WI38 (cell line): Measurements from ENCODE around the gene DLX4.

Experiments
- H3K4me3 ChIP-seq: 2 replicates; pipeline ENCODE4 v1.5.1; 2011; ENCODE audit warnings: low read depth, mild to moderate bottlenecking, control low read depth, low read length
- CTCF ChIP-seq: IDR thresholded peaks from 2 replicates; pipeline ENCODE4 v1.5.1; 2012; ENCODE audit warnings: low read depth, mild to moderate bottlenecking, control low read depth, low read length

Gene DLX4, protein sequence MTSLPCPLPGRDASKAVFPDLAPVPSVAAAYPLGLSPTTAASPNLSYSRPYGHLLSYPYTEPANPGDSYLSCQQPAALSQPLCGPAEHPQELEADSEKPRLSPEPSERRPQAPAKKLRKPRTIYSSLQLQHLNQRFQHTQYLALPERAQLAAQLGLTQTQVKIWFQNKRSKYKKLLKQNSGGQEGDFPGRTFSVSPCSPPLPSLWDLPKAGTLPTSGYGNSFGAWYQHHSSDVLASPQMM

DNA sequence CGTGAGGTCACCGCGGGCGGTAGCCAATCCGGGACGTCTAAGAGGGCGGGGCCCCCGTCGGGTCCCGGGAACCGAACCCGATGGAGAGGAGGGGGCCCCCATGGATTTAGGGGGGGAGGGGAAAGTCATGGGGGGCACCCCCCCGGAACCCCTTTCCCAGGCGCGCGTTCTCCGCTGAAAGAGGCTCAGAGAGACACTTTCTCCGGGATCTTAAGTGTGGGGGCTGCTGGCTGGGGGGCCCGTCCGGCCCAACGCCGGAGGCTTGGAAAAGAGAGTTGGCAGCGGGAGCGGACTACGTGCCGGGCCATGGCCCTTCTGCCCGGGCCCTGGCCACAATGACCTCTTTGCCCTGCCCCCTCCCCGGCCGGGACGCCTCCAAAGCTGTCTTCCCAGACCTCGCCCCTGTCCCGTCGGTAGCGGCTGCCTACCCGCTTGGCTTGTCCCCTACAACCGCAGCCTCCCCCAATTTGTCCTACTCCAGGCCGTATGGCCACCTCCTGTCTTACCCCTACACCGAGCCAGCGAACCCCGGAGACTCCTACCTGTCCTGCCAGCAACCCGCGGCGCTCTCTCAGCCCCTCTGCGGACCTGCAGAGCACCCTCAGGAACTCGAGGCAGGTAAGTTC, at the start of gene DLX4:
TSS of gene DLX4 (plus strand) at position 57 of the 626 bp plus-strand sequence. CDS start at position 336, 279 bp downstream.
- no peak for TF ChIP-seq CTCF
- H3K4me3 ChIP-seq: peak within 1 kb of the TSS; percentile 44

DNA sequence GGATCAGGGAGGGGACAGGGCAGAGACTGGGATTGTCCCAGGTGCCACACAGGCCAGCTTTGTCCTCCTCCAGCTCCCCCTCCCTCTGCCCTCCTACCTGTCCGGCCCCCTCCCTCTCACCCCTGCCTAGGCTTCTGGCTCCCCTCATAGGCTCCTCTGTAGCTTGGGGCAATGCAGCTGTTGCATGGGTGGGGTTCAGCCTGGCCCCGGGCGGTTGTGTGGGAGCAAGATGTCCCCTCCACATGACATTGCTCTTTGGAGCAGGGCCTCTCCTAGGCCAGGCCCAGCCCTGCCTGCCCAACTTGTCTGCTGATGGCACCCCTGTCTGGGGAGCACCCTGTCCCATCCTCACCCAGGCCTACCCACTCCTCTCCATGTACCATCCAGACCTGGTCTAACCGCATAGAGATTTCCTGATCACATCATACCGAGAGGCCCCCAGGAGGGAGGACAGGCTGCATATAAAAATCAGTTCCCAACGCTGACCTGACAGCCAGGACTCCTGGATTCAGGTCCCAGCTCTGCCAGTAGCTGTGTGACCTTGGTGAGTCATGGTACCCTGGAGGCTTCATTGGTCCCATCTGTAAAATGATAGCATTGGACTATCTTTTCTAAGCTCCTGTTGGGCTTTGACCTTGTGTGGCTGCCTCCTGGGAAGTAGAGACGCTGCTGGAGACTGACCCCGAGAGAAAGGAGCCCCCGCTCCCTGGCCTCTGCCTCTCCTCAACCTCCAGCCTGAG, 48.8 kb upstream of the DLX4 start:
- no peak overlapping the region for H3K4me3 ChIP-seq
- TF ChIP-seq CTCF: no peak

DNA sequence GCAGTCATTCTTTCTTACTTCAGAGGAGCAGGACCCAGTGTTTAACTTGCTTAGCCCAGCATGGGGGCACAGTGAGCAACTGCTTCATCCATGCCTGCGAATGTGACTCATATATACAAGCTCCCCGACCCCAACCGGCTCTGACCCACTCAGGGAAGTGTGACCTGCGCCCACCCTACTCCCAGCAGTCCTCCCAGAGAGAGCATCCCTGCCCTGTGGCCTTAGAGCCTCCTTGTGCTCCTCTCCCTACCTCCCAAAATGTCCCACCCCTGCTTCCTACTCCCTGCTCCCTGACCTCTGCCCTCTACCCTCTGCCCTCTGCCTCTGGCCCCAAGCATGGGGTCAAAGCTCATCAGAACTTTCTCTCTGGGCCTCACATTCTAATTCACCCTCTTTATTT, 46.9 kb upstream of the DLX4 start:
- TF ChIP-seq CTCF: no peak
- H3K4me3 ChIP-seq: no peak overlapping the region

DNA sequence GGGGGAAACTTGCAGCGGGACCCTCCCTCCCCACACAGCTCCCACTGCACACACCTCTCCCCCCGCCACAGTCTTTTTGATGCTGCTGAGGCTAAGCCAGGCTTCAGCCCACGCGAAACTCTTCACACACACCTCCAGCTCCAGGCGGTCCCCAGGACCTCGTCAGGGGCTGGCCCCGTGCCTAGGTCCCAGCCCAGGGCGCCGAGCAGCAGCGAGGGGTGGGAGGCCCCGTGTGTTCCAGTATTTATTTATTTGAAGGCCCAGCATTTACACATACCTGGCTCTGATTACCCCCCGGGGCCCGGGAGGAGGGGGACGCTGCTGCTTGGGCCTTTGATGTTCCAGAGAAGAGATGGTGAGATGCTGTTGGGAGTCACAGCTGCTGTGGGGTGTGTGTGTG, 44.9 kb upstream of the DLX4 start:
- no peak overlapping the region for H3K4me3 ChIP-seq
- TF ChIP-seq CTCF: no peak

GRCh38 chr17:49924589-49924988, 44.4 kb upstream of the DLX4 start:
- TF ChIP-seq CTCF: no peak
- no peak overlapping the region for H3K4me3 ChIP-seq

GRCh38 chr17:49925921-49926320, 43.1 kb upstream of the DLX4 start:
- TF ChIP-seq CTCF: no peak
- no peak overlapping the region for H3K4me3 ChIP-seq

DNA sequence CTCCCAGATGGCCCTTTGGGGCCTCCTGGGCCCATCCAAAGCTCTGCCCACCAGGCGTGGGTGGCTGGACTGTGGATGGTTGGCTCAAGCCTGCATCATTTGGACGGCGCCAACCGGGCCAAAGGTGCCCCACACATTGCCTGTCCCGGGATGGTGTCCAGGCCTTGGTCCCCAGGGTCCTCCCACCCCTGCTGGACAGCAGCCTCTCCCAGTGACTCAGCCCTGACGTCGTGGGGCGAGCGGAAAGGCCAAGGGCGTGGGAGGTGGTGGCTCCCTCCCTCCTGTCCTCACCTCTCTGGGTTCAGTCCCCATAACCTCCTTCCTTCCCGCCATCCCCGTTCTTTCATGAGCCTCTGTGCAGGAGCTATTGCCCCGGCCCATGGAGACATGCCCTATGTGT, 42.1 kb upstream of the DLX4 start:
- no peak overlapping the region for H3K4me3 ChIP-seq
- no peak for TF ChIP-seq CTCF
